Activated B cell treated with CpG ODN at 0.5 μM for 24 hours (primary cell): Measurements from ENCODE around the gene VPS26B. TPM values are rescaled to one million over a fixed set of nuclear protein-coding genes. Genes with fewer than 3 reads are reported as not detected.

Source experiments
- ATAC-seq: fragments of 200-7000 bp; cut with Tn5 transposase; one replicate; pipeline ENCODE4 v1.10.0; 2021; ENCODE audit warnings: low read depth, mild to moderate bottlenecking, moderate library complexity
- CTCF ChIA-PET: fragments of 350-600 bp; sonication (Branson Sonifier 250); formaldehyde crosslinking; loops from one replicate; lab custom pipeline; 2021; ENCODE audit warnings: antibody characterized with exemption; lab: Charles Lee
- POLR2A ChIA-PET: fragments of 350-600 bp; sonication (Branson Sonifier 250); formaldehyde crosslinking; loops from one replicate; lab custom pipeline; 2021; ENCODE audit warnings: antibody characterized with exemption; lab: Charles Lee
- DNase-seq: peaks from one replicate; pipeline ENCODE4 v3.0.0; 2022
- H3K27ac Mint-ChIP-seq: one replicate; pipeline ENCODE4 v1.8.0; 2020; ENCODE audit warnings: mixed read lengths
- H3K27me3 Mint-ChIP-seq: one replicate; pipeline ENCODE4 v1.8.0; 2021; ENCODE audit warnings: mixed read lengths
- H3K36me3 Mint-ChIP-seq: one replicate; pipeline ENCODE4 v1.8.0; 2021; ENCODE audit warnings: low read depth, mixed read lengths
- H3K4me1 Mint-ChIP-seq: one replicate; pipeline ENCODE4 v1.8.0; 2021; ENCODE audit warnings: mixed read lengths
- H3K4me3 Mint-ChIP-seq: one replicate; pipeline ENCODE4 v1.8.0; 2020; ENCODE audit warnings: mild to moderate bottlenecking, mixed read lengths
- H3K9me3 Mint-ChIP-seq: one replicate; pipeline ENCODE4 v1.8.0; 2020; ENCODE audit warnings: mixed read lengths
- CTCF ChIP-seq: fragments of 200-600 bp; IDR thresholded peaks from one replicate; pipeline ENCODE4 v1.8.0; 2022; ENCODE audit warnings: antibody characterized with exemption, mild to moderate bottlenecking
- intact Hi-C: fragments of 100-400 bp; cut with micrococcal nuclease; formaldehyde crosslinking; loops from one replicate; pipeline ENCODE4 v1.15.1; 2024
- total RNA-seq: library from RNA; stranded (reverse); gene quantifications from 2 replicates; pipeline ENCODE4 v1.2.3, GENCODE V29; 2022

The VPS26B gene
- total RNA-seq, 1 donor from 2014 or later = 11.4 TPM

- peaks cover 10% of the 10 kb centered on the region for H3K27me3 Mint-ChIP-seq
- DNase-seq = no peak
- no peaks in the 10 kb centered on the region for H3K4me1 Mint-ChIP-seq
- H3K36me3 Mint-ChIP-seq = no peaks in the 10 kb centered on the region
- no peak for TF ChIP-seq CTCF
- H3K27ac Mint-ChIP-seq = no peak overlapping the region
- CTCF ChIA-PET = no interaction called here
- no peak for ATAC-seq
- H3K9me3 Mint-ChIP-seq = no peaks in the 10 kb centered on the region
- intact Hi-C loops = no loop called here
- POLR2A ChIA-PET = no interaction called here
- H3K4me3 Mint-ChIP-seq = no peak overlapping the region
Measured at GRCh38 chr11:134287561-134287960, 63.1 kb downstream of the VPS26B start.

GRCh38 chr11:134288486-134288885, 64.0 kb downstream of the VPS26B start:
- no peaks in the 10 kb centered on the region for H3K9me3 Mint-ChIP-seq
- ATAC-seq (no peak), DNase-seq (no peak)
- TF ChIP-seq CTCF = no peak
- no peak overlapping the region for H3K4me3 Mint-ChIP-seq
- H3K36me3 Mint-ChIP-seq = no peaks in the 10 kb centered on the region
- no peak overlapping the region for H3K27ac Mint-ChIP-seq
- POLR2A ChIA-PET = no interaction called here
- H3K27me3 Mint-ChIP-seq = peaks cover 8% of the 10 kb centered on the region
- H3K4me1 Mint-ChIP-seq = no peaks in the 10 kb centered on the region
- intact Hi-C loops = no loop called here
- CTCF ChIA-PET = no interaction called here

- DNase-seq (no peak), ATAC-seq (no peak)
- no peak overlapping the region for H3K27ac Mint-ChIP-seq
- H3K4me3 Mint-ChIP-seq = no peak overlapping the region
- intact Hi-C loops = no loop called here
- no peaks in the 10 kb centered on the region for H3K9me3 Mint-ChIP-seq
- CTCF ChIA-PET = no interaction called here
- no peak for TF ChIP-seq CTCF
- POLR2A ChIA-PET = no interaction called here
- H3K4me1 Mint-ChIP-seq = no peaks in the 10 kb centered on the region
- peaks cover 4% of the 10 kb centered on the region for H3K27me3 Mint-ChIP-seq
- H3K36me3 Mint-ChIP-seq = no peaks in the 10 kb centered on the region
Measured at GRCh38 chr11:134289167-134289566, 64.7 kb downstream of the VPS26B start.

GRCh38 chr11:134289789-134290188, 65.3 kb downstream of the VPS26B start:
- ChIA-PET POLR2A (no interaction called here), CTCF (no interaction called here)
- intact Hi-C loops = no loop called here
- DNase-seq (no peak), ATAC-seq (no peak)
- H3K27ac Mint-ChIP-seq = no peak overlapping the region
- peaks cover 8% of the 10 kb centered on the region for H3K27me3 Mint-ChIP-seq
- H3K4me1 Mint-ChIP-seq = no peaks in the 10 kb centered on the region
- no peaks in the 10 kb centered on the region for H3K36me3 Mint-ChIP-seq
- no peak for TF ChIP-seq CTCF
- no peak overlapping the region for H3K4me3 Mint-ChIP-seq
- H3K9me3 Mint-ChIP-seq = no peaks in the 10 kb centered on the region

GRCh38 chr11:134290646-134291045, 66.2 kb downstream of the VPS26B start:
- TF ChIP-seq CTCF = no peak
- no peak overlapping the region for H3K27ac Mint-ChIP-seq
- ATAC-seq (no peak), DNase-seq (no peak)
- H3K4me3 Mint-ChIP-seq = no peak overlapping the region
- H3K36me3 Mint-ChIP-seq = no peaks in the 10 kb centered on the region
- peaks cover 8% of the 10 kb centered on the region for H3K27me3 Mint-ChIP-seq
- no peaks in the 10 kb centered on the region for H3K9me3 Mint-ChIP-seq
- intact Hi-C loops = no loop called here
- H3K4me1 Mint-ChIP-seq = no peaks in the 10 kb centered on the region
- ChIA-PET POLR2A (no interaction called here), CTCF (no interaction called here)
